Gastroesophageal sphincter (tissue), 4 donors: ENCODE results near the gene PTGES2. TPM values are rescaled to one million over a fixed set of nuclear protein-coding genes. Genes with fewer than 3 reads are reported as not detected.

Experiments used
- ATAC-seq: fragments of 150-250 bp; one replicate; pipeline ENCODE4 v1.9.1; 2016; ENCODE audit warnings: mild to moderate bottlenecking, moderate library complexity
- H3K27ac ChIP-seq, 4 donors: fragments of 200-600 bp; sonication (generic) in 3 of 4; 1 replicate in 3 of 4; 2 replicates in 1 of 4; pipeline ENCODE4 v1.5.1; 2016 to 2019
- H3K27me3 ChIP-seq: fragments of 200-600 bp; sonication (generic); one replicate; pipeline ENCODE4 v1.5.1; 2019
- H3K36me3 ChIP-seq, 2 donors: fragments of 200-600 bp; sonication (generic); one replicate each; pipeline ENCODE4 v1.5.1; 2019; ENCODE audit warnings: control low read depth in 1 of 2
- H3K4me1 ChIP-seq, 3 donors: fragments of 200-600 bp; sonication (generic); 1 replicate in 2 of 3; 2 replicates in 1 of 3; pipeline ENCODE4 v1.5.1; 2016 to 2019; ENCODE audit warnings: control low read depth in 2 of 3
- H3K4me3 ChIP-seq, 2 donors: fragments of 200-600 bp; sonication (generic); one replicate each; pipeline ENCODE4 v1.5.1; 2019; ENCODE audit warnings: mild to moderate bottlenecking in 1 of 2, moderate library complexity in 1 of 2
- H3K9me3 ChIP-seq, 3 donors: fragments of 200-600 bp; sonication (generic); one replicate each; pipeline ENCODE4 v1.5.1; 2017 to 2019; ENCODE audit warnings: control low read depth in 2 of 3
- EP300 ChIP-seq: sonication (generic); formaldehyde crosslinking; IDR thresholded peaks from one replicate; pipeline ENCODE4 v1.6.1; 2017; ENCODE audit warnings: antibody characterized with exemption, mild to moderate bottlenecking
- POLR2A ChIP-seq, 2 donors: fragments of 450-650 bp; IDR thresholded peaks; one replicate each; pipeline ENCODE4 v1.6.1; 2017; ENCODE audit warnings: antibody characterized with exemption in 2 of 2, mild to moderate bottlenecking in 2 of 2, moderate library complexity in 1 of 2
- POLR2AphosphoS5 ChIP-seq: sonication (generic); formaldehyde crosslinking; IDR thresholded peaks from one replicate; pipeline ENCODE4 v1.6.1; 2017; ENCODE audit warnings: antibody characterized with exemption
- WGBS, 2 donors: methylation state at CpG; one replicate each; pipeline ENCODE4 v1.1.5; 2018; ENCODE audit warnings: low coverage in 1 of 2; 5-methylcytosine and 5-hydroxymethylcytosine counted together
- total RNA-seq, 4 donors: library from RNA; depleted of rRNA; stranded (reverse); fragments of >200 nt; gene quantifications; one replicate each; pipeline ENCODE4 v1.1.0, GENCODE V29; 2016
- TF ChIP-seq, protein P1 (sequence below), 4 experiments: fragments of 200-600 bp in 2 of 4; fragments of 450-650 bp in 2 of 4; sonication (generic) in 1 of 4; IDR thresholded peaks; one replicate each; pipeline ENCODE4 v1.5.1; 2017 to 2019; ENCODE audit warnings: antibody characterized with exemption in 4 of 4, mild to moderate bottlenecking in 2 of 4, moderate library complexity in 2 of 4

Gene PTGES2
- total RNA-seq, 4 donors from 2014 or later, result 46.1 to 85.8 (median 57.5) TPM

DNA sequence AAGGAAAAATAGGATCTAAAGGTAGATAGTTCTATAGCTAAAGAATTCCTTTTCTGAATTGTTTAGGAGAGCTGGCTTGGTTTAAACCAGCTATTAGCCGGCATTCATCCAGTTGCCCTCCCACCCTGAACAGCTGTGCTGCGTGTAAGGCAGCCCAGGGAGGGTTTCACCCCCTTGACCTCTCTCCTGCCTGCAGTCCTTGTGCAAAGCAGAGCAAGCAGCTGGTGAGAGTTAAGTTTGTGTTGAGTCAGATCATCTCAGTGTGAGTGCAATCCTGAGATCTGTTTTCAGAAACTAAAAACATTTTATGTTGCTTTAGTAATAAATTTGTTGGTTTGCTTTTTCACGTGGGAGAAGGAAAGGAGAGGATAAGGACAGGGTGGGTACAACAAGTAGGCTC, 46.5 kb downstream of the PTGES2 start:
- WGBS, 2 donors, result 0 to 26% methylated on average over 3 of the region's 3 CpGs
- peak; percentile 82 for ATAC-seq
- no peaks in the 10 kb centered on the region for H3K9me3 ChIP-seq
- peak overlapping the region; percentile 31 to 74 (median 72) for H3K27ac ChIP-seq
- no peak for TF ChIP-seq EP300
- peak; percentile 41 for TF ChIP-seq POLR2AphosphoS5
- no peaks in the 10 kb centered on the region for H3K27me3 ChIP-seq
- no peaks in the 10 kb centered on the region for H3K36me3 ChIP-seq
- H3K4me3 ChIP-seq, result no peak overlapping the region
- peaks cover 0 to 66% (median 30%) of the 10 kb centered on the region in 3 donors for H3K4me1 ChIP-seq

DNA sequence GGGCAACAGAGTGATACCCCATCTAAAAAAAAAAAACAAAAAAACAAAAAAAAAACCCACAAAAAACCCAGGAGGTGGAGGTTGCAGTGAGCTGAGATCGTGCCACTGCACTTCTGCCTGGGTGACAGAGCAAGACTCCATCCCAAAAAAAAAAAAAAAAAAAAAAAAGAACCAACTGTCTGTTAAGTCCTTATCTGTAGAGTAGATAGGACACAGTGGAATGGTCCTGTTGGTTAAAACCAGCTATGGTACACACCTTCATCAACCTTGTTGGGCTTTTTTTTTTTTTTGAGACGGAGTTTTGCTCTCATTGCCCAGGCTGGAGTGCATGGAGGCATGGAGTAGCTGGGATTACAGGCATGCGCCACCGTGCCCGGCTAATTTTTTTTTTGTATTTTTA, 47.3 kb downstream of the PTGES2 start:
- Histone ChIP-seq H3K36me3 (no peaks in the 10 kb centered on the region), H3K27ac (peak overlapping the region in 3 of 4 donors; percentile 72 to 74 (median 73)), H3K4me1 (peaks cover 0 to 71% (median 30%) of the 10 kb centered on the region in 3 donors), H3K4me3 (no peak overlapping the region), H3K27me3 (no peaks in the 10 kb centered on the region), H3K9me3 (no peaks in the 10 kb centered on the region)
- no peak for ATAC-seq
- 80 to 91% methylated on average over 1 to 3 of the region's 5 CpGs for WGBS, 2 donors
- TF ChIP-seq EP300 (no peak), POLR2A (IDR thresholded peaks at IDR 0.05) (no peak), POLR2AphosphoS5 (no peak)
- TF ChIP-seq, protein P1, sequence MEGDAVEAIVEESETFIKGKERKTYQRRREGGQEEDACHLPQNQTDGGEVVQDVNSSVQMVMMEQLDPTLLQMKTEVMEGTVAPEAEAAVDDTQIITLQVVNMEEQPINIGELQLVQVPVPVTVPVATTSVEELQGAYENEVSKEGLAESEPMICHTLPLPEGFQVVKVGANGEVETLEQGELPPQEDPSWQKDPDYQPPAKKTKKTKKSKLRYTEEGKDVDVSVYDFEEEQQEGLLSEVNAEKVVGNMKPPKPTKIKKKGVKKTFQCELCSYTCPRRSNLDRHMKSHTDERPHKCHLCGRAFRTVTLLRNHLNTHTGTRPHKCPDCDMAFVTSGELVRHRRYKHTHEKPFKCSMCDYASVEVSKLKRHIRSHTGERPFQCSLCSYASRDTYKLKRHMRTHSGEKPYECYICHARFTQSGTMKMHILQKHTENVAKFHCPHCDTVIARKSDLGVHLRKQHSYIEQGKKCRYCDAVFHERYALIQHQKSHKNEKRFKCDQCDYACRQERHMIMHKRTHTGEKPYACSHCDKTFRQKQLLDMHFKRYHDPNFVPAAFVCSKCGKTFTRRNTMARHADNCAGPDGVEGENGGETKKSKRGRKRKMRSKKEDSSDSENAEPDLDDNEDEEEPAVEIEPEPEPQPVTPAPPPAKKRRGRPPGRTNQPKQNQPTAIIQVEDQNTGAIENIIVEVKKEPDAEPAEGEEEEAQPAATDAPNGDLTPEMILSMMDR (IDR thresholded peaks at IDR 0.05), result no peak

DNA sequence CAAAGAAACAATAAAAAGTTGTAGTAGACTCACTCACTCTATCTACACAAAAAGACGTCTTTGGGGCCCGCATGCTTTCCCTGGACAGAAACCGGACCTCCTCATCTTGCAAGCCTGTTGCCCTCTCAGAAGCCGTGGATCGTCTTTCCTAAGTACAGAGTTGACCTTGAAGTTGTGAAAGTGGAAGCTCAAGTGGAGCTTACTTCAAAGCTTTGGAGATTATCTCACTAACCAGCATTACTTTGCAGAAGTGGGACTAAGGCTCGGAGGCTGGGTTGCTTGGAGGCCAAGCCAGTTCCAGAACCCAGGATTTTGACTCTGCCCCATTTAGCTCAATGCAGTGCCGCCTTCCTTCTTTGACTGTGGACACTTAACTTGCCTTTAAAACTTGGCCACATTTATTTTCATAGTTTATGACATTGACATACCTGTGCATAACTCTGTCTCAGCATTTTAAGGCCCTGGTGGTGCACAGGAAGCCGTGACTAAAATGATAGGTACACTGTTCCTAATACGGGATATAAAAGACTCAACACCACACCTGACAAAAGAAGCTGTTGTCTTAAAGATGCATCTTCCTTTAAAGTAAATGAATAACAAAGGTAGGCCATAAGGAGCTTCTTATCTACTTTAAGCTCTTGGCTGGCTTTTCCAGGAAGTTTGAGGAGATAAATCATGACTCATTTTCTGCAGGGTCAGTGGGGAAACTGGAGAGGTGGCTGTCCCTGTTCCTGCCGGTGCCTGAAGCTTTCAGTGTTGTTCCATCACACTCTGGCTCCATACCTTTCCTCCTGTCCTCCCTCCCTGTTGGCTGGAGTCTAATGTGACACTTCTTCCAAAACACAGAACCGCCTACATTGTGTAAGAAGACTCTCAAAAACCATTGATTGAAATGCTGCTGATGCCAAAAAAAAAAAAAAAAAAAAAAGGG, 48.8 kb downstream of the PTGES2 start:
- TF ChIP-seq POLR2AphosphoS5 (no peak), EP300 (no peak), POLR2A (IDR thresholded peaks at IDR 0.05) (no peak)
- TF ChIP-seq, protein P1 (IDR thresholded peaks at IDR 0.05), result no peak
- no peak for ATAC-seq
- H3K4me1 ChIP-seq, result peaks cover 0 to 78% (median 37%) of the 10 kb centered on the region in 3 donors
- peak overlapping the region in 2 of 4 donors; percentile 7 to 12 for H3K27ac ChIP-seq
- 63 to 66% methylated on average over 9 to 10 of the region's 11 CpGs for WGBS, 2 donors
- H3K36me3 ChIP-seq, result no peaks in the 10 kb centered on the region
- no peaks in the 10 kb centered on the region for H3K9me3 ChIP-seq
- H3K4me3 ChIP-seq, result no peak overlapping the region
- no peaks in the 10 kb centered on the region for H3K27me3 ChIP-seq

DNA sequence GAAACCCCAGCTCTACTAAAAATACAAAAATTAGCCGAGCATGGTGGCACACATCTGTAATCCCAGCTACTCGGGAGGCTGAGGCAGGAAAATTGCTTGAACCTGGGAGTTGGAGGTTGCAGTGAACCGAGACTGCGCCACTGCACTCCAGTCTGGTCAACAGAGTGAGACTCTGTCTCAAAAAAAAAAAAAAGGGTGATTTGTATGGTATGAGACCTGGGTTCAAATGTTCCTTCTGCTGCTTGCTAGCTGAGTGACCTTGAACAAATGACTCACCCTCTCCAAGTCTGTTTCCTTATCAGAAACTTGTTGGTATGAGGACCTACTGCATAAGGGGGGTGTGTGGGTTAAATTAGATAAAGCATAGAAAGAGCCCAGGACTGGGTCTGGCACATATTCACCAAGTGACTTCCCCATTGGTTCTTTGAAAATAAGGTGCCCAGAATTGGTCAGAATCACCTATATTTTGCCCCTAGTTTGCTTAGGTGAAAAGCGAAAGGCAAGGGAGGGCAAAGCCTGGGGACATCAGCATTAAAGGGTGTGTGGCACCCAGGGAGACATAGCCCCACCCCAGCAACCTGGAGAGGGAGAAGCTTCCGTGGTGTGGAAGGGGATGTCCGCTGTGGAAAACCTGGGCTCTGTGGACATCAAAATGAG, 49.6 kb downstream of the PTGES2 start:
- Histone ChIP-seq H3K36me3 (no peaks in the 10 kb centered on the region), H3K27me3 (no peaks in the 10 kb centered on the region), H3K4me1 (peaks cover 0 to 84% (median 40%) of the 10 kb centered on the region in 3 donors), H3K4me3 (no peak overlapping the region), H3K27ac (peak overlapping the region in 2 of 4 donors; percentile 7 to 12), H3K9me3 (no peaks in the 10 kb centered on the region)
- WGBS, 2 donors, result 88 to 100% methylated on average over 4 to 7 of the region's 7 CpGs
- TF ChIP-seq POLR2AphosphoS5 (no peak), EP300 (no peak), POLR2A (IDR thresholded peaks at IDR 0.05) (no peak)
- TF ChIP-seq, protein P1 (IDR thresholded peaks at IDR 0.05), result no peak
- no peak for ATAC-seq

DNA sequence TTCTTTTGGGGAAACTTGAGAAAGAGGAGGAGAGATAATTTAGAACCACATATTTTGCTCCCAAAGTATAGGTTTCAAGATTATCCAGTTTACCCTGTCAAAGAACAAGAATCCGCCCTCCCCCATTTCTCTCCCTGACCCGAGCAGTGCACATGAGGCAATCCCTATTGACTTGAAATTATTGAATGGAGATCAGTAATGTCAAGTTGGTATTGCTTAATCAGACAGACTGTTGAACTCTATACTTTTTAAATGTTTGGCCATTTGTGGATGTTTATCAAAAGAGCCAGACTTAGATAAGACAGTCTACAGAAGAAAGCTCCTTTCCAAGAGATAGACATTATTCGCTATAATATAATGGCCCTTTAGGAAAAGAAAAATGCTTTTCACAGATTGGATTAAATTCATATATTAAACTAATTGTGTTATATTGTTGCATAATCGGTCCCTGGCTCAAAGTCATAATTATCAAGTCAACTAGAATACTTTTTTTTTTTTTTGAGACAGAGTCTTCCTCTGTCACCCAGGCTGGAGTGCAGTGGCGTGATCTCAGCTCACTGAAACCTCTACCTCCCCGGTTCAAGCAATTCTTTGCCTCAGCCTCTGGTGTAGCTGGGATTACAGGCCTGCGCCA, 54.2 kb downstream of the PTGES2 start:
- WGBS, 2 donors, result 56 to 68% methylated on average over 6 of the region's 7 CpGs
- H3K4me3 ChIP-seq, result no peak overlapping the region
- H3K27ac ChIP-seq, result peak overlapping the region; percentile 82 to 99 (median 88)
- peak; percentile 40 for ATAC-seq
- TF ChIP-seq, protein P1 (IDR thresholded peaks at IDR 0.05), result no peak
- TF ChIP-seq EP300, result no peak
- TF ChIP-seq POLR2AphosphoS5, result no peak
- TF ChIP-seq POLR2A (IDR thresholded peaks at IDR 0.05), result no peak
- peaks cover 0 to 89% (median 29%) of the 10 kb centered on the region in 3 donors for H3K4me1 ChIP-seq
- no peaks in the 10 kb centered on the region for H3K36me3 ChIP-seq
- H3K9me3 ChIP-seq, result no peaks in the 10 kb centered on the region
- H3K27me3 ChIP-seq, result no peaks in the 10 kb centered on the region
